HEK293 (cell line): ENCODE measurements around the gene SERPINA1.

ENCODE experiments used
- CTCF ChIP-seq: fragments of 450-650 bp; formaldehyde crosslinking; IDR thresholded peaks from 2 replicates; pipeline ENCODE4 v1.5.1; 2016; ENCODE audit warnings: missing biosample characterization, missing genetic modification characterization
- YY1 ChIP-seq: fragments of 450-650 bp; formaldehyde crosslinking; IDR thresholded peaks from 2 replicates; pipeline ENCODE4 v1.5.1; 2018; ENCODE audit warnings: missing biosample characterization, missing genetic modification characterization
- ZBTB49 ChIP-seq: fragments of 450-650 bp; formaldehyde crosslinking; IDR thresholded peaks from 2 replicates; pipeline ENCODE4 v1.5.1; 2016; ENCODE audit warnings: missing biosample characterization, missing genetic modification characterization, low read depth
- ZNF112 ChIP-seq: fragments of 450-650 bp; formaldehyde crosslinking; IDR thresholded peaks from 2 replicates; pipeline ENCODE4 v1.5.0; 2017; ENCODE audit warnings: missing biosample characterization, missing genetic modification characterization
- ZNF138 ChIP-seq: fragments of 450-650 bp; formaldehyde crosslinking; IDR thresholded peaks from 2 replicates; pipeline ENCODE4 v1.5.1; 2016; ENCODE audit warnings: missing biosample characterization, missing genetic modification characterization, borderline replicate concordance
- ZNF24 ChIP-seq: fragments of 450-650 bp; formaldehyde crosslinking; IDR thresholded peaks from 2 replicates; pipeline ENCODE4 v1.5.1; 2016; ENCODE audit warnings: missing biosample characterization, missing genetic modification characterization
- TF ChIP-seq, protein P1 (sequence below): fragments of 450-650 bp; formaldehyde crosslinking; IDR thresholded peaks from 2 replicates; pipeline ENCODE4 v1.5.1; 2016; ENCODE audit warnings: missing biosample characterization, missing genetic modification characterization

GRCh38 chr14:94393474-94393873 is 5.1 kb upstream of the SERPINA1 start:
- TF ChIP-seq ZNF112 (no peak), ZNF138 (no peak), ZNF24 (no peak), YY1 (tag by site-specific recombination) (no peak), CTCF (no peak), ZBTB49 (tag by site-specific recombination) (no peak)
- TF ChIP-seq, protein P1, sequence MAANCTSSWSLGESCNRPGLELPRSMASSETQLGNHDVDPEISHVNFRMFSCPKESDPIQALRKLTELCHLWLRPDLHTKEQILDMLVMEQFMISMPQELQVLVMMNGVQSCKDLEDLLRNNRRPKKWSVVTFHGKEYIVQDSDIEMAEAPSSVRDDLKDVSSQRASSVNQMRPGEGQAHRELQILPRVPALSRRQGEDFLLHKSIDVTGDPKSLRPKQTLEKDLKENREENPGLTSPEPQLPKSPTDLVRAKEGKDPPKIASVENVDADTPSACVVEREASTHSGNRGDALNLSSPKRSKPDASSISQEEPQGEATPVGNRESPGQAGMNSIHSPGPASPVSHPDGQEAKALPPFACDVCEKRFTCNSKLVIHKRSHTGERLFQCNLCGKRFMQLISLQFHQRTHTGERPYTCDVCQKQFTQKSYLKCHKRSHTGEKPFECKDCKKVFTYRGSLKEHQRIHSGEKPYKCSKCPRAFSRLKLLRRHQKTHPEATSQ: no peak
